Right atrium auricular region (tissue), 2 donors: ENCODE data around the gene PAFAH1B2. TPM values are rescaled to one million over a fixed set of nuclear protein-coding genes. Genes with fewer than 3 reads are reported as not detected.

Source experiments
- DNase-seq: peaks from one replicate; pipeline ENCODE4 v3.0.0-alpha.2; 2019; ENCODE audit warnings: low spot score
- H3K27ac ChIP-seq, 2 donors: fragments of 200-600 bp; sonication (generic); 1 replicate in 1 of 2; 2 replicates in 1 of 2; pipeline ENCODE4 v1.5.1; 2016 to 2019
- H3K27me3 ChIP-seq, 2 donors: fragments of 200-600 bp; sonication (generic); one replicate each; pipeline versions ENCODE4 v1.5.1 to v1.6.0; 2017 to 2019
- H3K36me3 ChIP-seq: fragments of 200-600 bp; sonication (generic); one replicate; pipeline ENCODE4 v1.5.1; 2016
- H3K4me1 ChIP-seq, 2 donors: fragments of 200-600 bp; sonication (generic); one replicate each; pipeline versions ENCODE4 v1.5.1 to v1.6.0; 2017 to 2019
- H3K4me3 ChIP-seq, 2 donors: fragments of 200-600 bp; sonication (generic); 1 replicate in 1 of 2; 2 replicates in 1 of 2; pipeline ENCODE4 v1.5.1; 2017 to 2019; ENCODE audit warnings: mild to moderate bottlenecking in 1 of 2, moderate library complexity in 1 of 2
- H3K9me3 ChIP-seq, 2 donors: fragments of 200-600 bp; sonication (generic); one replicate each; pipeline ENCODE4 v1.5.1; 2019
- total RNA-seq, 2 donors: library from RNA; depleted of rRNA; stranded (reverse); fragments of >200 nt; gene quantifications; one replicate each; pipeline ENCODE4 v1.1.0, GENCODE V29; 2016
- TF ChIP-seq, protein P1 (sequence below), 2 donors: fragments of 200-600 bp; sonication (generic); IDR thresholded peaks; one replicate each; pipeline ENCODE4 v1.5.1; 2019; ENCODE audit warnings: antibody characterized with exemption in 2 of 2

The PAFAH1B2 gene
- total RNA-seq, 2 donors from 2014 or later = 41.1 to 65.8 TPM

DNA sequence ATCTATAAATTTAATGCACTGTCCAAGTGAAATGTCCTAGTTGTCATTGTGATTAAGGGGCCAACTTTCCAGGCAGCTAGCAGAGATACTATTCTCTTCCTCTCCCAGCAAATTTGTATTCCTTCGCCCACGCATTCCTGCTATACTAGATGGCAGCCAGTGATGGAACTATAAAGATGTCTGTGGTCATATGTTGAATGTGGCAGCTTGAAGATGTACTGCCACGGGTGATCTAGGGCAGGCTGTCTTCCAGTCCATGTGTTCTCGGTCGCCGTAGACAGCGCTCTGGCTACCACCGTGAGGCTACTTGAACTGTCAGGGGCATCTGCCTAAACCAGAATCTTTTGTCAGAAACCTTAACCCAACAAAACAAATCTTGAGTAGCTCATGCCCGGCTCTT, 26.1 kb downstream of the PAFAH1B2 start:
- Histone ChIP-seq H3K27ac (no peak overlapping the region), H3K4me1 (peaks cover 0 to 34% of the 10 kb centered on the region in 2 donors), H3K9me3 (no peaks in the 10 kb centered on the region), H3K36me3 (peaks cover 47% of the 10 kb centered on the region), H3K4me3 (no peak overlapping the region), H3K27me3 (no peaks in the 10 kb centered on the region)
- TF ChIP-seq, protein P1, sequence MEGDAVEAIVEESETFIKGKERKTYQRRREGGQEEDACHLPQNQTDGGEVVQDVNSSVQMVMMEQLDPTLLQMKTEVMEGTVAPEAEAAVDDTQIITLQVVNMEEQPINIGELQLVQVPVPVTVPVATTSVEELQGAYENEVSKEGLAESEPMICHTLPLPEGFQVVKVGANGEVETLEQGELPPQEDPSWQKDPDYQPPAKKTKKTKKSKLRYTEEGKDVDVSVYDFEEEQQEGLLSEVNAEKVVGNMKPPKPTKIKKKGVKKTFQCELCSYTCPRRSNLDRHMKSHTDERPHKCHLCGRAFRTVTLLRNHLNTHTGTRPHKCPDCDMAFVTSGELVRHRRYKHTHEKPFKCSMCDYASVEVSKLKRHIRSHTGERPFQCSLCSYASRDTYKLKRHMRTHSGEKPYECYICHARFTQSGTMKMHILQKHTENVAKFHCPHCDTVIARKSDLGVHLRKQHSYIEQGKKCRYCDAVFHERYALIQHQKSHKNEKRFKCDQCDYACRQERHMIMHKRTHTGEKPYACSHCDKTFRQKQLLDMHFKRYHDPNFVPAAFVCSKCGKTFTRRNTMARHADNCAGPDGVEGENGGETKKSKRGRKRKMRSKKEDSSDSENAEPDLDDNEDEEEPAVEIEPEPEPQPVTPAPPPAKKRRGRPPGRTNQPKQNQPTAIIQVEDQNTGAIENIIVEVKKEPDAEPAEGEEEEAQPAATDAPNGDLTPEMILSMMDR (IDR thresholded peaks at IDR 0.05) = no peak
- DNase-seq = no peak

DNA sequence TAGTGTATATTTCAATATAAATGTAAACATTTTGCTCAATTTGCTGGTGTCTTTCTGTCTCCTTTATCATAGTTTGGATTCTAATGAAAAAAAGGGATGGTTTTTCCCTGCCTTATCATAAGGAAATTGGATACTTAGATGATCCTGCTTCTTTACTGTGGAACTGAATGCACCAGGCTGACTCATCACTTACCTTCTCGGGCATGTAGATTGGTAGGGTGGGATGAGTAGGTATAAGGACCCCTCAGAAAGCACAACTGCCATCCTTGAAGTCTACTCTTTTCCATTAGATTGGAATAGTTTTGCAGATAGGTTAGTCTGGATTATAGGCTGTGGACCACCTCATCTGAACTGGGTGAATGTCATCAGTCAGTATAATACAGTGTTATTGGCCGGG, 26.9 kb downstream of the PAFAH1B2 start:
- H3K27me3 ChIP-seq = no peaks in the 10 kb centered on the region
- no peaks in the 10 kb centered on the region for H3K9me3 ChIP-seq
- peaks cover 0 to 34% of the 10 kb centered on the region in 2 donors for H3K4me1 ChIP-seq
- no peak for DNase-seq
- TF ChIP-seq, protein P1 (IDR thresholded peaks at IDR 0.05) = no peak
- no peak overlapping the region for H3K4me3 ChIP-seq
- peaks cover 39% of the 10 kb centered on the region for H3K36me3 ChIP-seq
- peak overlapping the region; percentile 2 to 44 for H3K27ac ChIP-seq

DNA sequence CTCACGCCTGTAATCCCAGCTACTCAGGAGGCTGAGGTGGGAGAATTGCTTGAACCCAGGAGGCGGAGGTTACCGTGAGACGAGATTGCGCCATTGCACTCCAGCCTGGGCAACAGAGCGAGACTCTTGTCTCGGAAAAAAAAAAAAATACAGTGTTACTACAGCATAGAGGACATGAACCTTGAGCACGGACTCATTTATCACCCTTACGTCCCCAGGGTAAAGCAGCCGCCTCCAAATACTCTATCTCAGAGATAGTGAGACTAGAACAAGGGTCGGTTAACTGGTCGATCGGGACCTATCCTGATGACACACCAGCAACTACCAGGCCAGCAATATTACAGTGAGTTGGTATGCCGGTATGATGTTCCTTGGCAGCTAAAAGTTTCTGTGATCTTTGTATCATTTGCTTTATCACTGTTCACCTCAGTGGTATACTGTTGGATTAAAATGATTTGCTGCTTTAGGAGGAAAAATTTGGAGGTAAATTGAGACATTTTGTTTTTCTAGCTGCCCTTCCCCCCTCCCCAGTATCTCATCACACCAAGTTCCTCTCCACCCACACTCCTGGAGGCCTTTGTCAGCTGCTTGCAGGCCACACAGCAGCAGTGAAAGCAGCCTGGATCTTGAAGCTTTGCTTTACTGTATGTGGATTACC, 27.4 kb downstream of the PAFAH1B2 start:
- Histone ChIP-seq H3K9me3 (no peaks in the 10 kb centered on the region), H3K4me1 (peaks cover 0 to 34% of the 10 kb centered on the region in 2 donors), H3K36me3 (peaks cover 34% of the 10 kb centered on the region), H3K4me3 (no peak overlapping the region), H3K27me3 (no peaks in the 10 kb centered on the region), H3K27ac (peak overlapping the region; percentile 2 to 44)
- TF ChIP-seq, protein P1 (IDR thresholded peaks at IDR 0.05) = no peak
- DNase-seq = no peak

DNA sequence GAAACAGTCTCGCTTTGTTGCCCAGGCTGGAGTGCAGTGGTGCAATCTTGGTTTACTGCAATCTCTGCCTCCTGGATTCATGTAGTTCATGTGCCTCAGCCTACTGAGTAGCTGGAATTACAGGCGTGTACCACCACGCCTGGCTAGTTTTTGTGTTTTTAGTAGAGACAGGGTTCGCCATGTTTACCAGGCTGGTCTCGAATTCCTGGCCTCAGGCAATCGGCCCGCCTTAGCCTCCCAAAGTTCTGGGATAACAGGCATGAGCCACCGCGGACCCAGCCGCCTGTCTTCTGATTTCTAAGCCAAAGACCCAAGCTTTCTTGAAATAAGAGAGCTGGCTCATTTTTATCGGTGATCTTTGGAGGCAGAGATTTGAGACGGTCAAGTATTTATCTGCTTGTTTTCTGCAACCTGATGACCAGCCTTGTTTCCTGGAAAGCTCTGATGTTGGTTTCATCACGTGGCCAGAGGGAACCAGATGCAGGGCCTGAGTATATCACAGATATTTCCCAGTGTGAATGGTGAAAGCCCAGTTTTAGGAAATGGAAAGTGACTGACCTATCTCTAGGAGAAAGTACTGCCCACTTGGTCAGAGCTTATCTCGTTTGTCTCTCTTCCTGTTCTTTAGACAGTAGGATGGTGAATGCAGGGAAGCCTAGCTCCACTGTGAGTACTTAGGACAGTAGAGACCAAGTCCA, 28.8 kb downstream of the PAFAH1B2 start:
- Histone ChIP-seq H3K36me3 (peaks cover 20% of the 10 kb centered on the region), H3K27me3 (no peaks in the 10 kb centered on the region), H3K9me3 (no peaks in the 10 kb centered on the region), H3K4me1 (peaks cover 0 to 37% of the 10 kb centered on the region in 2 donors), H3K27ac (peak overlapping the region; percentile 28 to 48), H3K4me3 (no peak overlapping the region)
- no peak for DNase-seq
- TF ChIP-seq, protein P1 (IDR thresholded peaks at IDR 0.05) = no peak

DNA sequence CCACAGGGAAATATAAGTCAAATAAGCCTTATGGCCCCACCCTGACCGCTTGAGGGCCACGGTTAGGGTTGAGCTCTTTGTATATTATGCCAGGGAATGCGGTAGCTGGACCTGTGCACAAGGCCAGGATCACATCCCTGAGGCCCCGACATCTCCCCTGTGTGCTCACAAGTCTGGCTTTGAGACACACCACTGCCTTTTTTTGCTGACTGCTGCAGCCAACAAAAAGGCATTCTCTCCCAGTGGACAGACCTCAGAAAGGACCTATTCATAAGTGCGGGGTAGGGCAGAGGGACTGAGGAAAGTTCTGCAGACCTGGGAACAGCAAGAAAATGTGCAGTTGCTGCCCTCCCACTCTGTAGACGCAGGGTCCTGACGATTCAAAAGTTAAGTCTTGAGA, 31.0 kb downstream of the PAFAH1B2 start:
- Histone ChIP-seq H3K36me3 (peaks cover 1% of the 10 kb centered on the region), H3K27ac (no peak overlapping the region), H3K27me3 (no peaks in the 10 kb centered on the region), H3K4me3 (no peak overlapping the region), H3K4me1 (peaks cover 0 to 49% of the 10 kb centered on the region in 2 donors), H3K9me3 (no peaks in the 10 kb centered on the region)
- DNase-seq = no peak
- TF ChIP-seq, protein P1 (IDR thresholded peaks at IDR 0.05) = no peak
